CD14-positive monocyte (primary cell): ENCODE results near the gene LENG1. TPM values are rescaled to one million over a fixed set of nuclear protein-coding genes. Genes with fewer than 3 reads are reported as not detected.

ENCODE experiments used
- DNase-seq, 3 donors: peaks; one replicate each; pipeline ENCODE4 v3.0.0-alpha.2; 2011 to 2022
- H2AFZ ChIP-seq: 2 replicates; pipeline ENCODE4 v1.6.0; 2012; ENCODE audit warnings: mild to moderate bottlenecking, low read depth, low read length, inconsistent platforms; ENCODE audit not compliant: insufficient read depth, poor library complexity, severe bottlenecking
- H3K27ac ChIP-seq, 2 donors: 1 replicate in 1 of 2; 2 replicates in 1 of 2; pipeline ENCODE4 v1.5.1; 2012 to 2013; ENCODE audit warnings: low read length in 2 of 2, control low read depth in 1 of 2, inconsistent platforms in 1 of 2, low read depth in 1 of 2, mild to moderate bottlenecking in 1 of 2
- H3K27me3 ChIP-seq, 2 donors: one replicate each; pipeline versions ENCODE4 v1.6.0 to v1.6.1; 2011 to 2013; ENCODE audit warnings: low read length in 2 of 2; ENCODE audit not compliant: control insufficient read depth in 2 of 2, insufficient read depth in 2 of 2
- H3K36me3 ChIP-seq, 2 donors: replicated peaks in 1 of 2; 1 replicate in 1 of 2; 2 replicates in 1 of 2; pipeline versions ENCODE4 v1.5.1 to v1.6.1; 2012 to 2013; ENCODE audit warnings: low read length in 2 of 2, control low read depth in 1 of 2, inconsistent platforms in 1 of 2, mild to moderate bottlenecking in 1 of 2; ENCODE audit not compliant: insufficient read depth in 2 of 2, control insufficient read depth in 1 of 2
- H3K4me1 ChIP-seq, 2 donors: 1 replicate in 1 of 2; 2 replicates in 1 of 2; pipeline versions ENCODE4 v1.5.1 to v1.6.1; 2012 to 2013; ENCODE audit warnings: low read length in 2 of 2, control low read depth in 1 of 2, inconsistent platforms in 1 of 2, mild to moderate bottlenecking in 1 of 2, moderate library complexity in 1 of 2; ENCODE audit not compliant: insufficient read depth in 2 of 2, control insufficient read depth in 1 of 2
- H3K4me2 ChIP-seq: replicated peaks from 2 replicates; pipeline ENCODE3; 2012; ENCODE audit warnings: low read length, moderate library complexity, mild to moderate bottlenecking; ENCODE audit not compliant: poor library complexity, severe bottlenecking; ENCODE audit errors: extremely low read depth
- H3K4me3 ChIP-seq, 3 experiments: fragments of 200-600 bp in 1 of 3; sonication (generic) in 1 of 3; replicated peaks in 1 of 3; 1 replicate in 2 of 3; 2 replicates in 1 of 3; pipeline ENCODE4 v1.5.1; 2011 to 2013; ENCODE audit warnings: low read length in 3 of 3, mild to moderate bottlenecking in 3 of 3, control low read depth in 2 of 3, low read depth in 2 of 3, inconsistent platforms in 1 of 3, moderate library complexity in 1 of 3
- H3K79me2 ChIP-seq: 2 replicates; pipeline ENCODE4 v1.6.0; 2012; ENCODE audit warnings: mild to moderate bottlenecking, control low read depth, inconsistent platforms, low read length, moderate library complexity; ENCODE audit not compliant: insufficient read depth
- H3K9ac ChIP-seq: 2 replicates; pipeline ENCODE4 v1.6.0; 2017; ENCODE audit warnings: low read length, mild to moderate bottlenecking; ENCODE audit not compliant: insufficient read depth, poor library complexity, severe bottlenecking
- H3K9me3 ChIP-seq, 2 donors: replicated peaks in 1 of 2; 1 replicate in 1 of 2; 2 replicates in 1 of 2; pipeline versions ENCODE4 v1.5.1 to v1.6.1; 2012 to 2013; ENCODE audit warnings: low read length in 2 of 2, control low read depth in 1 of 2; ENCODE audit not compliant: control insufficient read depth in 1 of 2, insufficient read depth in 1 of 2
- H4K20me1 ChIP-seq: 2 replicates; pipeline ENCODE4 v1.6.0; 2012; ENCODE audit warnings: mild to moderate bottlenecking, low read length, control low read depth, moderate library complexity; ENCODE audit not compliant: insufficient read depth
- H3K27ac Mint-ChIP-seq, 7 donors: one replicate each; pipeline ENCODE4 v1.8.0; 2020; ENCODE audit warnings: mild to moderate bottlenecking in 7 of 7, mixed read lengths in 7 of 7, moderate library complexity in 6 of 7, inconsistent platforms in 2 of 7
- H3K27me3 Mint-ChIP-seq, 3 donors: one replicate each; pipeline ENCODE4 v1.8.0; 2021 to 2022; ENCODE audit warnings: low read depth in 3 of 3, mild to moderate bottlenecking in 3 of 3, mixed read lengths in 3 of 3, moderate library complexity in 3 of 3, inconsistent platforms in 1 of 3
- H3K36me3 Mint-ChIP-seq, 2 donors: one replicate each; pipeline ENCODE4 v1.8.0; 2020; ENCODE audit warnings: mixed read lengths in 2 of 2, inconsistent platforms in 1 of 2, mild to moderate bottlenecking in 1 of 2
- H3K4me1 Mint-ChIP-seq: one replicate; pipeline ENCODE4 v1.8.0; 2020; ENCODE audit warnings: mild to moderate bottlenecking, mixed read lengths
- H3K4me3 Mint-ChIP-seq, 2 donors: one replicate each; pipeline ENCODE4 v1.8.0; 2020; ENCODE audit warnings: mild to moderate bottlenecking in 2 of 2, mixed read lengths in 2 of 2, moderate library complexity in 1 of 2
- H3K9me3 Mint-ChIP-seq, 7 donors: one replicate each; pipeline ENCODE4 v1.8.0; 2020 to 2022; ENCODE audit warnings: mixed read lengths in 7 of 7, mild to moderate bottlenecking in 6 of 7, moderate library complexity in 6 of 7, inconsistent platforms in 2 of 7
- CTCF ChIP-seq: fragments of 200-600 bp; IDR thresholded peaks from one replicate; pipeline ENCODE4 v1.8.0; 2022; ENCODE audit warnings: antibody characterized with exemption, mild to moderate bottlenecking
- WGBS: methylation state at CpG from one replicate; pipeline ENCODE4 v1.1.5; 2013; ENCODE audit warnings: missing lambda C conversion rate; ENCODE audit not compliant: insufficient coverage; 5-methylcytosine and 5-hydroxymethylcytosine counted together
- intact Hi-C, 2 donors: fragments of 100-400 bp; cut with micrococcal nuclease; formaldehyde crosslinking; loops; one replicate each; pipeline versions ENCODE4 v1.15.0 to v1.15.1; 2023
- polyA plus RNA-seq, 3 donors: library from polyadenylated mRNA; depleted of rRNA in 1 of 3; unstranded in 2 of 3; stranded (reverse) in 1 of 3; fragments of 300-500 nt in 2 of 3; fragments of >200 nt in 1 of 3; fragmentation: Illumina TruSeq in 2 of 3; gene quantifications; 1 replicate in 2 of 3; 2 replicates in 1 of 3; pipeline ENCODE4 v1.2.3, GENCODE V29; 2012 to 2021

LENG1 gene
- polyA plus RNA-seq, 3 donors: 3.4 to 5.4 (median 4.2) TPM

- H3K27me3 ChIP-seq: no peaks in the 10 kb centered on the region
- no peak for DNase-seq
- H3K9ac ChIP-seq: no peak overlapping the region
- Mint-ChIP-seq H3K27ac (peak overlapping the region in 2 of 7 donors; percentile 40 to 58), H3K27me3 (no peaks in the 10 kb centered on the region), H3K4me1 (no peaks in the 10 kb centered on the region), H3K9me3 (peaks cover 0 to 2% (median 0%) of the 10 kb centered on the region in 7 donors), H3K36me3 (peaks cover 57 to 83% of the 10 kb centered on the region in 2 donors), H3K4me3 (no peak overlapping the region)
- H3K9me3 ChIP-seq: no peaks in the 10 kb centered on the region
- 96% methylated on average over 34 of the region's 37 CpGs for WGBS
- H3K27ac ChIP-seq: no peak overlapping the region
- no peak for TF ChIP-seq CTCF
- H3K4me1 ChIP-seq: no peaks in the 10 kb centered on the region
- no peak overlapping the region for H3K4me2 ChIP-seq
- intact Hi-C loops: no loop called here
- no peak overlapping the region for H2AFZ ChIP-seq
- H4K20me1 ChIP-seq: peaks cover 48% of the 10 kb centered on the region
- H3K79me2 ChIP-seq: peaks cover 2% of the 10 kb centered on the region
- H3K36me3 ChIP-seq: peaks cover 56 to 69% of the 10 kb centered on the region in 2 donors
- no peak overlapping the region for H3K4me3 ChIP-seq
These were observed 21.2 kb upstream of the LENG1 start for GRCh38 chr19:54180691-54181091.

DNA sequence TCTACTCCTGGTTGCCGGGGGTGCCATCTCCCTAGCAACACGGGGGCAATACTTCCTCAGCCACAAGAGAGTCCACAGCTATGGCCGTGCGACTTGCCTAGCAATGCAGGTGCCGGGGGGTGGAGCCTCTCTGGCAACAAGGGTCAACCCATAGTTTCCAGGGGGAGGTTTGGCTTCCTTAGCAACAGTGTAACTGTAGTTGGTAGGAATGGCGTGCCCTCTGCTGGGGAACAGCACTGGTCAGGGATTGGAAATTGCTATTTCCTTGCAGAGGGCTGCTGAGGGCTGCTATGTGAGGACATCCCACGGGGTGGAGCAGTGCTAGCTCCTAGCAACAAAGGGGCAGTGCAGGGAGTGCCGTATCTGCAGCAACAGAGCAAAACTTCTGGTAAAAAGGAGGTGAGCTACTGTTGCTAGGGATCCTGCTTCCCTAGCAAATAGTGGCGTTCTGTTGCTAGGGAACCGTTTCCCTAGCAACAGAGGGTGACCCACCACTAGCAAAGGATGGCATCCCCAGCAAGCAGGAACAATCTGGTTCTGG, 20.5 kb upstream of the LENG1 start:
- Mint-ChIP-seq H3K9me3 (peaks cover 0 to 2% (median 0%) of the 10 kb centered on the region in 7 donors), H3K4me3 (no peak overlapping the region), H3K27ac (peak overlapping the region in 3 of 7 donors; percentile 46 to 78 (median 49)), H3K4me1 (peaks cover 2% of the 10 kb centered on the region), H3K36me3 (peaks cover 55 to 84% of the 10 kb centered on the region in 2 donors), H3K27me3 (no peaks in the 10 kb centered on the region)
- Histone ChIP-seq H3K4me1 (no peaks in the 10 kb centered on the region), H2AFZ (no peak overlapping the region), H3K79me2 (peaks cover 2% of the 10 kb centered on the region), H3K9ac (no peak overlapping the region), H3K4me2 (no peak overlapping the region), H4K20me1 (peaks cover 42% of the 10 kb centered on the region), H3K27ac (no peak overlapping the region), H3K27me3 (no peaks in the 10 kb centered on the region), H3K4me3 (no peak overlapping the region), H3K9me3 (no peaks in the 10 kb centered on the region), H3K36me3 (peaks cover 52 to 63% of the 10 kb centered on the region in 2 donors)
- 75% methylated on average over 10 of the region's 10 CpGs for WGBS
- no peak for TF ChIP-seq CTCF
- intact Hi-C loops: no loop called here
- peak; percentile 30 to 34 (median 31) for DNase-seq
